ENCODE results near the gene SH3BP5L.

Gene SH3BP5L

GRCh38 chr1:248825909-248826760 is at the start of gene SH3BP5L:
Gene SH3BP5L (minus strand): TSS chr1:248825915. CDS start chr1:248824935, 980 bp downstream.
- DNase-seq (ENCODE audit: low spot score): peak; percentile 95

GRCh38 chr1:248873993-248874533 is 48.3 kb upstream of the SH3BP5L start:
- DNase-seq (ENCODE audit: low spot score): peak; percentile 87

- DNase-seq (ENCODE audit: low spot score): peak; percentile 95
Measured at GRCh38 chr1:248873409-248873992, 47.8 kb upstream of the SH3BP5L start.

- DNase-seq (ENCODE audit: low spot score): peak; percentile 60
Measured at GRCh38 chr1:248872752-248873408, 47.2 kb upstream of the SH3BP5L start.

- no peak for DNase-seq (ENCODE audit: low spot score)
Measured at GRCh38 chr1:248871837-248872401, 46.2 kb upstream of the SH3BP5L start.

GRCh38 chr1:248862998-248863881 is 37.5 kb upstream of the SH3BP5L start:
- DNase-seq (ENCODE audit: low spot score): peak; percentile 30

GRCh38 chr1:248862695-248862997 is 36.9 kb upstream of the SH3BP5L start:
- DNase-seq (ENCODE audit: low spot score): no peak

- no peak for DNase-seq (ENCODE audit: low spot score)
Measured at GRCh38 chr1:248861616-248862015, 35.9 kb upstream of the SH3BP5L start.

- DNase-seq (ENCODE audit: low spot score): no peak
Measured at GRCh38 chr1:248860007-248860406, 34.3 kb upstream of the SH3BP5L start.

GRCh38 chr1:248858891-248859889 is 33.5 kb upstream of the SH3BP5L start, which contains the start of gene ZNF692:
Gene ZNF692 (minus strand): TSS chr1:248859085. CDS start chr1:248858309, 776 bp downstream.
- peak; percentile 95 for DNase-seq (ENCODE audit: low spot score)

- DNase-seq (ENCODE audit: low spot score): peak; percentile 73
Measured at GRCh38 chr1:248858096-248858890, 32.6 kb upstream of the SH3BP5L start.

GRCh38 chr1:248857749-248858095 is 32.0 kb upstream of the SH3BP5L start:
- no peak for DNase-seq (ENCODE audit: low spot score)

- no peak for DNase-seq (ENCODE audit: low spot score)
Measured at GRCh38 chr1:248857201-248857600, 31.5 kb upstream of the SH3BP5L start.

- DNase-seq (ENCODE audit: low spot score): no peak
Measured at GRCh38 chr1:248856176-248856575, 30.5 kb upstream of the SH3BP5L start.

- DNase-seq (ENCODE audit: low spot score): no peak
Measured at GRCh38 chr1:248855580-248855979, 29.9 kb upstream of the SH3BP5L start.

GRCh38 chr1:248853663-248854375 is 28.1 kb upstream of the SH3BP5L start:
- no peak for DNase-seq (ENCODE audit: low spot score)

GRCh38 chr1:248852481-248853405 is 27.0 kb upstream of the SH3BP5L start:
- no peak for DNase-seq (ENCODE audit: low spot score)

GRCh38 chr1:248851390-248851789 is 25.7 kb upstream of the SH3BP5L start:
- no peak for DNase-seq (ENCODE audit: low spot score)
